Panc1 (cell line): ENCODE data around the gene ERF. TPM values are rescaled to one million over a fixed set of nuclear protein-coding genes. Genes with fewer than 3 reads are reported as not detected.

Experiments
- ATAC-seq: fragments of 200-7000 bp; cut with Tn5 transposase; 2 replicates; pipeline ENCODE4 v1.9.1; 2020; ENCODE audit warnings: mild to moderate bottlenecking, moderate library complexity
- BruUV-seq: library from RNA; stranded (reverse); fragments of 400-500 nt; replicated peaks from 2 replicates; lab custom pipeline; 2021; lab: Mats Ljungman, UMichigan
- CTCF ChIA-PET: fragments of 300-600 bp; sonication (Branson Sonifier 250); formaldehyde crosslinking; loops from one replicate; lab custom pipeline; 2022; ENCODE audit warnings: antibody characterized with exemption; lab: Charles Lee
- POLR2A ChIA-PET: fragments of 300-600 bp; sonication (Branson Sonifier 250); formaldehyde crosslinking; loops from one replicate; lab custom pipeline; 2022; ENCODE audit warnings: antibody characterized with exemption; lab: Charles Lee
- DNase-seq: peaks from one replicate; pipeline ENCODE4 v3.0.0-alpha.2; 2010; ENCODE audit warnings: low read depth, low spot score
- H3K27ac ChIP-seq: 2 replicates; pipeline ENCODE4 v1.5.1; 2011; ENCODE audit warnings: mild to moderate bottlenecking, low read length, inconsistent platforms
- H3K27me3 ChIP-seq: fragments of 200-500 bp; sonication (Bioruptor generic); 2 replicates; pipeline ENCODE4 v1.6.0; 2014; ENCODE audit warnings: low read length, inconsistent platforms; ENCODE audit not compliant: control insufficient read depth, insufficient read depth
- H3K36me3 ChIP-seq: fragments of 200-500 bp; sonication (Bioruptor generic); 2 replicates; pipeline ENCODE4 v1.5.1; 2014; ENCODE audit warnings: inconsistent platforms, mild to moderate bottlenecking, low read length, moderate library complexity; ENCODE audit not compliant: control insufficient read depth, insufficient read depth
- H3K4me1 ChIP-seq: 2 replicates; pipeline ENCODE4 v1.5.1; 2011; ENCODE audit warnings: inconsistent platforms, mild to moderate bottlenecking, low read length, moderate library complexity; ENCODE audit not compliant: control insufficient read depth, insufficient read depth
- H3K4me3 ChIP-seq, 2 experiments: 2 replicates each; pipeline ENCODE4 v1.5.1; 2011 to 2012; ENCODE audit warnings: low read depth in 2 of 2, low read length in 2 of 2, mild to moderate bottlenecking in 2 of 2, inconsistent platforms in 1 of 2, moderate library complexity in 1 of 2
- H3K9me3 ChIP-seq: fragments of 200-500 bp; sonication (Bioruptor generic); 2 replicates; pipeline ENCODE4 v1.5.1; 2014; ENCODE audit warnings: low read depth, mild to moderate bottlenecking, inconsistent platforms, low read length, moderate library complexity; ENCODE audit not compliant: control insufficient read depth, insufficient read depth
- CTCF ChIP-seq: fragments of 450-650 bp; IDR thresholded peaks from 2 replicates; pipeline ENCODE4 v1.5.1; 2017; ENCODE audit warnings: mild to moderate bottlenecking
- POLR2AphosphoS5 ChIP-seq: IDR thresholded peaks from 2 replicates; pipeline ENCODE4 v1.6.1; 2012; ENCODE audit warnings: mild to moderate bottlenecking, low read depth, low read length, moderate library complexity
- REST ChIP-seq, 2 experiments: IDR thresholded peaks; 2 replicates each; pipeline ENCODE4 v1.6.1; 2011 to 2012; ENCODE audit warnings: low read depth in 2 of 2, control low read depth in 1 of 2, low read length in 1 of 2, mild to moderate bottlenecking in 1 of 2, moderate library complexity in 1 of 2; ENCODE audit not compliant: insufficient read depth in 1 of 2
- SIN3A ChIP-seq: IDR thresholded peaks from 2 replicates; pipeline ENCODE4 v1.6.1; 2012; ENCODE audit warnings: low read depth, mild to moderate bottlenecking, low read length, moderate library complexity, borderline replicate concordance; ENCODE audit not compliant: insufficient read depth
- TCF7L2 ChIP-seq: IDR thresholded peaks from 2 replicates; pipeline ENCODE4 v1.6.1; 2011; ENCODE audit warnings: mild to moderate bottlenecking, low read depth, low read length, inconsistent platforms
- in situ Hi-C: cut with HindIII; loops from 2 replicates; pipeline ENCODE4 v1.10.0; 2016; ENCODE audit warnings: low sequenced_read_pairs, low pct_unique_long_range_greater_than_20kb
- intact Hi-C: fragments of 100-400 bp; cut with micrococcal nuclease; formaldehyde crosslinking; loops from one replicate; pipeline ENCODE4 v1.10.0; 2022; ENCODE audit not compliant: unreplicated experiment
- total RNA-seq: library from RNA; stranded (reverse); gene quantifications from one replicate; pipeline ENCODE4 v1.2.1, GENCODE V29; 2021; ENCODE audit not compliant: unreplicated experiment

Gene ERF
- total RNA-seq, 1 experiment from 2014 or later = 85.7 TPM

- H3K36me3 ChIP-seq = peaks cover 5% of the 10 kb centered on the region; the same call in 1 of the 2 replicates
- DNase-seq (no peak), ATAC-seq (no peak)
- H3K9me3 ChIP-seq = no peaks in the 10 kb centered on the region
- no peaks in the 10 kb centered on the region for H3K27me3 ChIP-seq
- H3K4me1 ChIP-seq = peaks cover 34% of the 10 kb centered on the region
- no peak overlapping the region for H3K4me3 ChIP-seq
- BruUV-seq = no TSS peak
- intact Hi-C loops = loop anchor here (5.0 kb wide), 1 partner anchor 36 kb away; no protein-coding TSS in a partner anchor
- in situ Hi-C loops = no loop called here
- TF ChIP-seq REST (IDR thresholded peaks at IDR 0.05; ENCODE audit: insufficient read depth in 1 of 2, low read depth in 2 of 2, low read length in 1 of 2) (no peak), POLR2AphosphoS5 (peak; percentile 44; the same call in 1 of the 2 replicates), CTCF (peak; percentile 77; the same call in 1 of the 2 replicates)
- H3K27ac ChIP-seq = peak overlapping the region; percentile 72
- CTCF ChIA-PET = interaction anchor here (0.5 to 4.5 kb wide), 6 partner anchors 10 to 66 kb away, joined by 3 to 38 read pairs (median 4); no protein-coding TSS in a partner anchor
- POLR2A ChIA-PET = no interaction called here
Observed at GRCh38 chr19:42246143-42246921, 8.6 kb downstream of the ERF start.

- BruUV-seq = no TSS peak
- POLR2A ChIA-PET = no interaction called here
- intact Hi-C loops = loop anchor here (5.0 kb wide), 1 partner anchor 37 kb away; no protein-coding TSS in a partner anchor
- CTCF ChIA-PET = interaction anchor here (1.2 to 4.5 kb wide), 2 partner anchors 18 to 35 kb away, joined by 3 to 38 read pairs; no protein-coding TSS in a partner anchor
- in situ Hi-C loops = no loop called here
- peaks cover 5% of the 10 kb centered on the region; the same call in 1 of the 2 replicates for H3K36me3 ChIP-seq
- no peak for DNase-seq
- H3K27ac ChIP-seq = peak overlapping the region; percentile 76
- no peaks in the 10 kb centered on the region for H3K9me3 ChIP-seq
- peaks cover 32% of the 10 kb centered on the region for H3K4me1 ChIP-seq
- TF ChIP-seq TCF7L2 = no peak
- TF ChIP-seq SIN3A = no peak
- TF ChIP-seq CTCF = no peak
- no peak for TF ChIP-seq REST (IDR thresholded peaks at IDR 0.05; ENCODE audit: insufficient read depth in 1 of 2, low read depth in 2 of 2, low read length in 1 of 2)
- no peak for TF ChIP-seq POLR2AphosphoS5
- ATAC-seq = no peak
- no peak overlapping the region; a peak in 1 of 4 replicates for H3K4me3 ChIP-seq
- no peaks in the 10 kb centered on the region for H3K27me3 ChIP-seq
Observed at GRCh38 chr19:42245231-42245630, 9.7 kb downstream of the ERF start.
